CD4-positive, alpha-beta T cell treated with Interleukin-10 for 1 hour (primary cell): ENCODE results near the gene PDE4B.

ENCODE experiments used
- DNase-seq: peaks from one replicate; pipeline ENCODE4 v3.0.0-alpha.2; 2020

Gene PDE4B

GRCh38 chr1:66348776-66349175, 556.1 kb downstream of the PDE4B start:
- DNase-seq = no peak

- DNase-seq = no peak
Observed at GRCh38 chr1:66349242-66349641, 556.5 kb downstream of the PDE4B start.

GRCh38 chr1:66350001-66350547, 557.4 kb downstream of the PDE4B start:
- DNase-seq = peak; percentile 70

DNA sequence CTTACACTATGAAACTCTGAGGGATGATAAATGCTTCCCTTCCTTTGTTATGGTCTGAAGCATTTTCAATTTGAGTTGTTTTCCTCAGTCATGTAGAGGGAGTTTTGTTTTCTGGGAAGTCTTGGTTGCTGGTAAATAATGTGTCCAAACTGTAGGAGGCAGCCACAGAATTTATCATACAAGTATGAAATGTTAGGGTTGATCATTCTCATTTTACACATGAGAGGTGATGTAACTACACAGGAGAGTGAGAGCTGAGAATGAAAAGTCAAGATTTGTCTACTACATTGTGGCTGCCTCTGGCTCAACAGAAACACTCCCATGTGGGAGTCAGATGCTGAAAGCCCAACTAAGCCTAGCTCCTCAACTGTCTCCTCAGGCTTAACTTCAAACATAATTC, 558.8 kb downstream of the PDE4B start:
- no peak for DNase-seq

- DNase-seq = peak; percentile 81
Observed at GRCh38 chr1:66351913-66352312, 559.2 kb downstream of the PDE4B start.

- no peak for DNase-seq
Observed at GRCh38 chr1:66352792-66353191, 560.1 kb downstream of the PDE4B start.

DNA sequence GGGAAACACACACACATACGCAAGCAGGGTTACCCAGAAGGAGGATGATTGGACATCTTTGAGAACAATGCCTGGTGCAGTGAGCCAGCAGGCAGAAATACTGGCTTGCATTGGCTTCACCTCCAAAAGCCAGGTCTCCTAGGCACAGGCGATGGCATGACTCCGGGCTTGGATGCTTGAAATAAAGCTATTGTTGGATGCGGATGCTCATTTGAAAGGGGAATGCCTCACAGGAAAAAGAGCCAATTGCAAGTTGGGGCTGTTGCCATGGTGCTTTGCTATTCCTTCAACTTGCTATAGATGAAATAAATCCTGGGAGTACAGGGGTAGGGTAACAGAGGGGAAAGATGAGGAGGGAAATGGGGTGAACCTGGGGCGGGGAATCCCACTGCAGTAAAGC, 560.6 kb downstream of the PDE4B start:
- no peak for DNase-seq

- DNase-seq = no peak
Observed at GRCh38 chr1:66354311-66355201, 561.9 kb downstream of the PDE4B start.

GRCh38 chr1:66355756-66356155, 563.1 kb downstream of the PDE4B start:
- DNase-seq = no peak

DNA sequence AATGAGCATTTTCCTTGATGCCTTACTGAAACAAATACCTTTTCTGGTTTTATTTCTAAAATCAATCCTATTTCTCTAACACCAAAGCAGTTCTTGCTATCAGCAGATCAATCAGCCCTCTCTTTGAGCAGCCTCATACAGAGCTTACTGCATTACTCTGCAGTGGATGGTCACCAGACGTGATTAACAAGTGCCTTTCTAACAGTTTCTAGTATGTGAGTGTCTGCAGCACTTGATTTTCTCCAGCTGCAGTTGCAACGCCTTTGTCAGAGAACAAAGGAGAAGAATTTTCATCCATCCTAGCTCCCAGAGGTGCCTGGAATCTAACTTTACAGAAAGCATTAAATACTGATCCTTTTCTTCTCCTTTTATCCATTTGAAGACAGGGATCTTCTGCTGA, 563.9 kb downstream of the PDE4B start:
- DNase-seq = no peak

DNA sequence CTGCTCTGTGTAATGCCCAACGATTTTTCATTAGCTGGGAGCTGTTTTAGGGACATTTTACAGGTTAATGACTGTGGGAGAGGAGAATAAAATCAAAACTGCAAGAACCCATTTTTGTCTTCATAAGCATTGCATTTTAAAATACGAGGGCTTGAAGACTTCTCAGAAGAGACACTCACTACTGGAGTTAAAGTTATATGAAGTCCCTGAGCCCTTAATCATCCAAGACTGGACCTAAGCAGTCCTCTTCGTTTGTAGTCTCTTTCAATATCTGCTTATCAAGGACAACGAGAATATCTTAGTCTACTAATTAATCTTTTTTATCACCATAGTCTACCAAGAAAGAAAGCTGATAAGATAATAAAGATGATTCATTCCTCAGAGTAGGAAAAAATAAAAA, 564.3 kb downstream of the PDE4B start:
- no peak for DNase-seq

GRCh38 chr1:66357478-66358197, 564.9 kb downstream of the PDE4B start:
- DNase-seq = peak; percentile 54

- no peak for DNase-seq
Observed at GRCh38 chr1:66359269-66359668, 566.6 kb downstream of the PDE4B start.

DNA sequence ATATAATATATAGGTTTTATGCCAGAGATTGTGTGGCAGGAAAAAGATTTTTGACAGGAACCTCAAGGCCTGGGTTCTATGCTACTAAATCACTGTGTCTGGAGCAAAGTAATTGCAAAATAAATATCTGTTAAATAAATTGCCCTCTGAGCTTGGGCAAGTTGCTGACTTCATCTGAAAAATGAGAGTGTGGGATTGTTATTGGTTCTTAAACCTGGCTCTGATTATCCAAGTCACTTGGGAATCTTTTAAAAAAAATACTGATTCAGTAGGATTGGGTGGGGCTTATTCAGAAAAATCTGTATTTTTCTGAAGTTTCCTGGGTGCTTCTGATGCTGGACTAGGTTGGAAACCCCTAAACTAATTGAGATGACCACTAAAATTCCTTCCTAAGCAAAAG, 567.1 kb downstream of the PDE4B start:
- DNase-seq = no peak

DNA sequence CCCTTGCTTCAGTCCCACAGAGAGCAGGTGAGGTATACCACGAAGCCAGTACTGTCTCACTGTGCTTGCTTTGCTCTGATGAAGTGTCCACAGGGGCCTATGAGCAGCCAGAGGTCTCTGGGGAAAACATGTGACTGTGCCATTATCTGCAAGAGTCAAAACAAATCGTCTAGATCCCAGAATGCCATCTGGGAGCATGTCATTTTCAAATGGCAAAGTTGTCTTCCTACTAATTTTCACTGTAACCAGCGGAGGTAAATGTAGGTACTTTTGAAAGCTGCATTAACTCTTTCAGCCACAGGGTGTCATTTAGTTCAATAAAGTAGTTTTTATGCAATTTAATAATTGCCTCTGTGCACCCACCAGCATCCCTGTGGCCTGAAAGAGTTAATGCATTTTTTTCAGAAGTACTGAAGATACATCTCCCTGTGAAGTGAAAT, 567.6 kb downstream of the PDE4B start:
- DNase-seq = no peak

- DNase-seq = no peak
Observed at GRCh38 chr1:66364578-66365391, 572.1 kb downstream of the PDE4B start.

DNA sequence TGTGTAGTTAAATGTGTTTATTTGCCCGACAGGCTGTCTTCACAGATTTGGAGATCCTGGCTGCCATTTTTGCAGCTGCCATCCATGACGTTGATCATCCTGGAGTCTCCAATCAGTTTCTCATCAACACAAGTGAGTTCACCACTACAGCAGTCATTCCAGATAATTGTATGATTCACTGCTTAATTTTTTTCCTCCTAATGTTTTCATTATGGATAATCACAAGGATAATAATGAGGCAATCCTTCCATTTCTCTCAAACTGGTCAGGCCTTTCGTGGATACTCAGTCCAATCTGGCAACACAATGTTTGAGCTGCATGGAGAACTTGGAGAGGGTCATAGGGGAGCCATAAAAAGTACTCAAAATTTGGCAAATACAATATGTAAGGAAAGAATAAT, 572.9 kb downstream of the PDE4B start:
- DNase-seq = no peak

DNA sequence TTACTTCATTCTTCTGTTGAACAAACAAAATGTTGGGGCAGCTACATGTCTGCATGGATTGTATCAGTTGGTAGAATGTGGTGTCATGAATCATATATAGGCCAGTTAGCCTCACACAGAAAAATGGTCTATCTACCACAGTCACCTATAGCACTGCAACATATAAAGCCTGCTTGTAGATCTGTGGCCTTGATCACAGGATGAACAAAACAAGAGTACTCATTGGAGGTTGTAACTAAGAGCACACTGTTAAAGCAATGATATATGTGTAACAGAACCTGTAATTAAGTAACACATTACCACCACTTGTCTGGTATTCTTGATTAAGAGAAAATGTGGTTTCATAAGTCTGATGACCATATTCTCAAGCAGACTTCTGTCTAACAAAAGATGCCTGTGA, 573.9 kb downstream of the PDE4B start:
- DNase-seq = no peak

- no peak for DNase-seq
Observed at GRCh38 chr1:66367369-66367768, 574.7 kb downstream of the PDE4B start.

DNA sequence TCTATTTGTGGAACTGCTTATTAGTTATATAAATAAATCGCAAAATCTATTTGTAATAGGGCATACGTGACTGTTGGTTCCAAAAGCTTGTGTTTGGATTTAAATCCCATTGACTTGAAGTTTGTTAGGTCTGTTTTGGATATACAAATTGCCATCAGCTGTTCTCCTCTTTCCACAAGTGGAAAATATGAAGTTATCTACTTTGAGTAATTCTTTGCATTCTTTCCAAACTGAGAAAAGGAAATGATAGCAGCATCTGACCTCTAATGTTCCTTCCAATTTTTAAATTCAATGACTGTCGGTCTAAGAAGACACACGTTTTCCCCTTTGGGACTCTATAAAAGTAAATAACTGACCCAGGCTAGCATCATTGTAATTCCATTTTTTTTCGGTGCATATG, 575.6 kb downstream of the PDE4B start:
- DNase-seq = no peak

DNA sequence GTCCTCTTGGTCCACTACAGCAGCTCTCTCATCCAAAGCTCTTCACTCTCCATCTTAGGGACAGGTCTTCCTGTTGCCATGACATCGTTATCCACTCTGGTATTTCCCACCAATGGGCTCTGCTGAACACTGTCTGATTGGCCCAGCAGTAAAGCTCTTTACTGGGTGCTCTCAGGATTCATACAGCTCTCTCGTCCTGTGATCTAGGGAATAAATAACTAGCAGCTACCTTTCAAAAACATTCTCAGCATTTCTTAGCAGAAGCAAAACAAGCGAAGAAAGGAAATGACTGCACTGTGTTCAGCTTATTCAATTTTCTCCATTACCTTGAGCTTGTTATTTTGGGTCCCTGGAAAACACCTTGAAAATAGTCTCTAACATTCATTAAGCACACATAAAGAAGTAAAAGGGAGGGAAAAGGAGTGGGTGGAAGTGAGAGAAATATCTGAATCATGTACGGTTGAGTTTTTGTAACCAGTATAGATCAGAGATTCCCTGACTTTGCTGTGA, 577.8 kb downstream of the PDE4B start:
- DNase-seq = no peak

- no peak for DNase-seq
Observed at GRCh38 chr1:66371233-66372005, 578.7 kb downstream of the PDE4B start.
